Measurements from ENCODE around the gene KIAA2012.
A peak's percentile ranks its signal among the peaks of the same experiment; 100 is the strongest.

The KIAA2012 gene

DNA sequence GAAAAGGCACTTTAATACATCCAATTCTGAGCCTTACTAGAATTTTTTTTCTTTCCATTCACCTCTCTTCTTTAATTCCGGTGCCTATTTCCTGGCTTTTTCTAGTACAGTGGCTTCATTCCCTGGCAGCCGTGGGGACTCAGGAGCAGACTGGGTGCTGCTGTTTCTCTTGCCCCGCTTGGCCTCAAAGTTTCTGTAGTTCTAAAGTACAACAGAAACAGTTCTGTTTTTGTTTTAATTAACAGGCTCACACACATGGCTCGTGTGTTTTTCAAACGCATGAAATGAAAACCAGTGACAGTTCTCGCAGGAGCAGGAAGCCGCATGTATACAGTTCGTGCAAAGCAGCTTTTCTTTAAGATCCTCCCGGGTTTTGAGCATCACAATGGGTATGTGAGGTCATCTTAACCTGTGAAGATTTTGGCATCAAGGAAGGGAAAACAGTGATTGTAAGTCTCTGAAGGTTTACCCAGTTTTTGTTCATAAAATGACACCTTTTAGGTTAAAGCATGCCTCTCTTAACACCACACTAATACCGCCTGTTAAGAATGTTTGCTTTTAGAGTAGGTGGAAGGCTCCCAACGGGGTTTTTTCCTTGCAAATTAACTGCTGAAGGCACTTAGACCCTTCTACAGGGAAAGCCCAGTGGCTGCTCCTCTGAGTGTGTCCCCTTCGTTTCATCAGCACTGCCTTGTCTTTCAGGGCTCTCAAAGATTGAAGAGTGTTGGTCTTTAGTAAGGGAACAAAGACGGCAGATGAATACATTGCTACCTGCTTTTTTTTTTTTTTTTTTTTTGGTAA lies 33.6 kb upstream of the KIAA2012 start:
- H3K36me3 ChIP-seq, result peaks cover 13% of the 10 kb centered on the region
- H3K9me3 ChIP-seq (ENCODE audit: severe bottlenecking), result no peaks in the 10 kb centered on the region
- no peak overlapping the region for H3K4me3 ChIP-seq (ENCODE audit: low read depth, low read length)
- no peak for DNase-seq
- TF ChIP-seq, protein P1, sequence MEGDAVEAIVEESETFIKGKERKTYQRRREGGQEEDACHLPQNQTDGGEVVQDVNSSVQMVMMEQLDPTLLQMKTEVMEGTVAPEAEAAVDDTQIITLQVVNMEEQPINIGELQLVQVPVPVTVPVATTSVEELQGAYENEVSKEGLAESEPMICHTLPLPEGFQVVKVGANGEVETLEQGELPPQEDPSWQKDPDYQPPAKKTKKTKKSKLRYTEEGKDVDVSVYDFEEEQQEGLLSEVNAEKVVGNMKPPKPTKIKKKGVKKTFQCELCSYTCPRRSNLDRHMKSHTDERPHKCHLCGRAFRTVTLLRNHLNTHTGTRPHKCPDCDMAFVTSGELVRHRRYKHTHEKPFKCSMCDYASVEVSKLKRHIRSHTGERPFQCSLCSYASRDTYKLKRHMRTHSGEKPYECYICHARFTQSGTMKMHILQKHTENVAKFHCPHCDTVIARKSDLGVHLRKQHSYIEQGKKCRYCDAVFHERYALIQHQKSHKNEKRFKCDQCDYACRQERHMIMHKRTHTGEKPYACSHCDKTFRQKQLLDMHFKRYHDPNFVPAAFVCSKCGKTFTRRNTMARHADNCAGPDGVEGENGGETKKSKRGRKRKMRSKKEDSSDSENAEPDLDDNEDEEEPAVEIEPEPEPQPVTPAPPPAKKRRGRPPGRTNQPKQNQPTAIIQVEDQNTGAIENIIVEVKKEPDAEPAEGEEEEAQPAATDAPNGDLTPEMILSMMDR (IDR thresholded peaks at IDR 0.05; ENCODE audit: low read depth, low read length), result no peak
- no peaks in the 10 kb centered on the region for H3K27me3 ChIP-seq (ENCODE audit: insufficient read depth, low read depth, severe bottlenecking)
- peak overlapping the region; percentile 62 for H3K27ac ChIP-seq

DNA sequence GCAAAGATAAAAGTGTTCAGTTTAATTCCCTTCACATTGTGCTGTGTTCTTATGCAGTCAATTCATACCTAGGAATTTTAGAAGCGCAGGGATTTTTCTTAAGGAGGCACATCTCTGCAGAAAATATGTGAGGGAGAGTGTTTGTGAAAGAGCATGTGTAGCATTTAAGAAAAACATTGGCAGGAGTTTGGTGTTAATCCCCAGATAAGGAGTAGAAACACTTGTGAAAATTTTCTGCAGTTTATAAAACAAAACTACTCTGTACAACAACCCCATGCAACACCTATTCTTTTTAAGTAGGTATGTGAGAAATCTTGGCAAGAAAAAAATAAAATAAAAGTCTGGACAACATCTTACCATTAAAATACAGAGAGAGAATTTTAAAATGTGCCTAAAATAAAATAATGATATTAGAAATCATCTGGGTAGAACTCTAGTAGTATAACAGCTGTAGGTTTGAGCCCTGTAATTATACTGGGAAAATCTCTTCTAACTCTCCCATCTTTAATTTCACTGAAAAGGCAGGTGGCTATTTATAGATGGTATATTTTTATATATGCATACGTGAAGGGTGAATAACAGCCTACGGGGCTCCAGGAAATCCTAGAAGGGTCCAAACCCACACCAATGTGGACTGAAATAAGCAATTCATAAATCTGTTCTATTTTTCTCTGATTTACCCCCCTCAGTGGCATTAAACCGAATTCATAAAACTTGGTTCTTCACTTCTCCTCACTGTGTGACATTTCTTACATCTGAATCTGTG lies 32.8 kb upstream of the KIAA2012 start:
- Histone ChIP-seq H3K9me3 (ENCODE audit: severe bottlenecking) (no peaks in the 10 kb centered on the region), H3K27ac (peak overlapping the region; percentile 12; the same call in 1 of the 2 replicates)
- no peak for DNase-seq

DNA sequence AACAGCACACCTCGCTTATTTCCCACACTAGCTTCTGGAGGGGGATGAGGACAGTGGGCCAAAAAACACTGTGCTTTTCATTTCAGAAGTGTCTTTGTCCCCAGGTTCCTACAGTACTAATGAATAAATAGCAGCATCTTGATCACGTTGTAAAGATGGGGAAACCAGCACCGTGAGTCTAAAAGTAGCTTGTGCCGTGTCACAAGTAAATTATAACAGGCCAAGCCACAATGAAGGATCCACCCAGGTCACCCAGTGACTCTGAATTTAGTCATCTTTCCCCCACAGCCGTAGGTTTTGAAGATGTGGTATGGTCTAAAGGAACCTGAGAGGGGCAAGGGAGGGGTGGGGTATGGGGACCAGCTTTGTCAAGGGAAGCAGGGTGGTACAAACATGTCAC lies 30.6 kb upstream of the KIAA2012 start:
- Histone ChIP-seq H3K36me3 (no peaks in the 10 kb centered on the region; the same call in 1 of the 2 replicates), H3K27me3 (ENCODE audit: insufficient read depth, low read depth, severe bottlenecking) (no peaks in the 10 kb centered on the region), H3K4me3 (ENCODE audit: low read depth, low read length) (no peak overlapping the region), H3K9me3 (ENCODE audit: severe bottlenecking) (no peaks in the 10 kb centered on the region), H3K27ac (no peak overlapping the region)
- TF ChIP-seq, protein P1 (IDR thresholded peaks at IDR 0.05; ENCODE audit: low read depth, low read length), result no peak
- no peak for DNase-seq

More for the DNA sequence above, 32.8 kb upstream of the KIAA2012 start:
- H3K27me3 ChIP-seq (ENCODE audit: insufficient read depth, low read depth, severe bottlenecking), result no peaks in the 10 kb centered on the region
- TF ChIP-seq, protein P1 (IDR thresholded peaks at IDR 0.05; ENCODE audit: low read depth, low read length), result no peak
- peaks cover 13% of the 10 kb centered on the region for H3K36me3 ChIP-seq
- no peak overlapping the region for H3K4me3 ChIP-seq (ENCODE audit: low read depth, low read length)

DNA sequence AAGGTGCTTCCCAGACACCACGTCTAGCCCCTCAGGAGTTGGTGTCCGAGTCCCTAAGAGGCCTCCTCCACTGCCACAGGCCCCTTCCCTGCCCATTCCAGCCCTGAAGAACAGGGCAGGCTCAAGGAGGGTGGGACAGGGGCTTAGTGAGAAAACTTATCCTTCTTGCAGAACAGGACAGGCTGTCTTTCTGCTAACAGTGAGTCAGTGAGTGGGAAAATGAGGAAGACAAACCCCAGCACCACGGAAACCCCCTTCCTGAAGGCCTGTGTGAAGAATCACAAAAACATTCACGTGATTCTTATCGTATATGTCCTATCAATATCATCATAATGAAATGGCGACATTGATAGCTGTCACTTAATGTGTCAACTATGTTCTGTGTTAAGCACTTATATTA lies 29.6 kb upstream of the KIAA2012 start:
- TF ChIP-seq, protein P1 (IDR thresholded peaks at IDR 0.05; ENCODE audit: low read depth, low read length), result no peak
- H3K27me3 ChIP-seq (ENCODE audit: insufficient read depth, low read depth, severe bottlenecking), result no peaks in the 10 kb centered on the region
- H3K27ac ChIP-seq, result no peak overlapping the region
- no peaks in the 10 kb centered on the region for H3K9me3 ChIP-seq (ENCODE audit: severe bottlenecking)
- no peak overlapping the region for H3K4me3 ChIP-seq (ENCODE audit: low read depth, low read length)
- H3K36me3 ChIP-seq, result no peaks in the 10 kb centered on the region; the same call in 1 of the 2 replicates
- no peak for DNase-seq

DNA sequence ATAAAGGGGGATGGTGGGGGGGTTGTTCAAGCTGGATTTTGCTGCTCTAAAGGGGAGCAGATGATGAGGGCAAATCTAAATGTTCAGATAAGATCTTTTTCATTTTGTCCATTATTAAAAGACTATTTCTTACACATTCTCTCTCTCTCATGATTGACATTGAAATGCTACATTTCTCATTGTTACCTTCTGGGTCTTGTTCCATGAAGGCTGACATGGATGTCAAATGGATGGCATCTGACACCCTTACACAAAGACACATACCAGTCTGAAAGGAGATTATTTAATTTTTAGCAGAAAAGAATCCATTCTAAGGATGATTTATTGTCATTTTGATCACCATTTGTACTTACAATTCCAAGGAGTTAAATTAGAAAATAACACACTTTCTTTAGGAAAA lies 28.3 kb upstream of the KIAA2012 start:
- H3K9me3 ChIP-seq (ENCODE audit: severe bottlenecking), result no peaks in the 10 kb centered on the region
- H3K4me3 ChIP-seq (ENCODE audit: low read depth, low read length), result no peak overlapping the region
- H3K27me3 ChIP-seq (ENCODE audit: insufficient read depth, low read depth, severe bottlenecking), result no peaks in the 10 kb centered on the region
- H3K36me3 ChIP-seq, result no peaks in the 10 kb centered on the region
- TF ChIP-seq, protein P1 (IDR thresholded peaks at IDR 0.05; ENCODE audit: low read depth, low read length), result no peak
- no peak for DNase-seq
- no peak overlapping the region for H3K27ac ChIP-seq
